GM12801 (cell line): ENCODE measurements around the gene OR2M5.

Experiments used
- CTCF ChIP-seq: IDR thresholded peaks from one replicate; pipeline ENCODE4 v1.5.1; 2011; ENCODE audit warnings: control low read depth; ENCODE audit not compliant: insufficient read length; ENCODE audit errors: extremely low read depth

OR2M5 gene

GRCh38 chr1:248144513-248145198 is at the start of gene OR2M5:
Gene OR2M5, plus strand, starts transcription at chr1:248145148. Its CDS starts 0 bp downstream, at chr1:248145148.
- TF ChIP-seq CTCF = no peak

GRCh38 chr1:248098529-248098928 is 46.4 kb upstream of the OR2M5 start:
- TF ChIP-seq CTCF = no peak

- TF ChIP-seq CTCF = no peak
Measured at GRCh38 chr1:248102847-248103246, 42.1 kb upstream of the OR2M5 start.

GRCh38 chr1:248111157-248111556 is 33.8 kb upstream of the OR2M5 start:
- no peak for TF ChIP-seq CTCF

GRCh38 chr1:248114890-248115289 is 30.1 kb upstream of the OR2M5 start:
- no peak for TF ChIP-seq CTCF

- no peak for TF ChIP-seq CTCF
Measured at GRCh38 chr1:248127653-248128052, 17.3 kb upstream of the OR2M5 start.

- no peak for TF ChIP-seq CTCF
Measured at GRCh38 chr1:248136811-248137210, 8.1 kb upstream of the OR2M5 start.

GRCh38 chr1:248140846-248141245 is 4.1 kb upstream of the OR2M5 start:
- no peak for TF ChIP-seq CTCF
